Activated naive CD8-positive, alpha-beta T cell (primary cell): ENCODE measurements around the gene MAST3.
A peak's percentile ranks its signal among the peaks of the same experiment; 100 is the strongest.

Source experiments
- H3K27ac Mint-ChIP-seq: one replicate; pipeline ENCODE4 v1.8.0; 2021; ENCODE audit warnings: mixed read lengths
- H3K27me3 Mint-ChIP-seq: one replicate; pipeline ENCODE4 v1.8.0; 2021; ENCODE audit warnings: mixed read lengths
- H3K36me3 Mint-ChIP-seq: one replicate; pipeline ENCODE4 v1.8.0; 2021; ENCODE audit warnings: mixed read lengths
- H3K4me1 Mint-ChIP-seq: one replicate; pipeline ENCODE4 v1.8.0; 2021; ENCODE audit warnings: low read depth, mixed read lengths
- H3K4me3 Mint-ChIP-seq: one replicate; pipeline ENCODE4 v1.8.0; 2021; ENCODE audit warnings: mild to moderate bottlenecking, mixed read lengths
- H3K9me3 Mint-ChIP-seq: one replicate; pipeline ENCODE4 v1.8.0; 2021; ENCODE audit warnings: low read depth, mixed read lengths

The MAST3 gene

DNA sequence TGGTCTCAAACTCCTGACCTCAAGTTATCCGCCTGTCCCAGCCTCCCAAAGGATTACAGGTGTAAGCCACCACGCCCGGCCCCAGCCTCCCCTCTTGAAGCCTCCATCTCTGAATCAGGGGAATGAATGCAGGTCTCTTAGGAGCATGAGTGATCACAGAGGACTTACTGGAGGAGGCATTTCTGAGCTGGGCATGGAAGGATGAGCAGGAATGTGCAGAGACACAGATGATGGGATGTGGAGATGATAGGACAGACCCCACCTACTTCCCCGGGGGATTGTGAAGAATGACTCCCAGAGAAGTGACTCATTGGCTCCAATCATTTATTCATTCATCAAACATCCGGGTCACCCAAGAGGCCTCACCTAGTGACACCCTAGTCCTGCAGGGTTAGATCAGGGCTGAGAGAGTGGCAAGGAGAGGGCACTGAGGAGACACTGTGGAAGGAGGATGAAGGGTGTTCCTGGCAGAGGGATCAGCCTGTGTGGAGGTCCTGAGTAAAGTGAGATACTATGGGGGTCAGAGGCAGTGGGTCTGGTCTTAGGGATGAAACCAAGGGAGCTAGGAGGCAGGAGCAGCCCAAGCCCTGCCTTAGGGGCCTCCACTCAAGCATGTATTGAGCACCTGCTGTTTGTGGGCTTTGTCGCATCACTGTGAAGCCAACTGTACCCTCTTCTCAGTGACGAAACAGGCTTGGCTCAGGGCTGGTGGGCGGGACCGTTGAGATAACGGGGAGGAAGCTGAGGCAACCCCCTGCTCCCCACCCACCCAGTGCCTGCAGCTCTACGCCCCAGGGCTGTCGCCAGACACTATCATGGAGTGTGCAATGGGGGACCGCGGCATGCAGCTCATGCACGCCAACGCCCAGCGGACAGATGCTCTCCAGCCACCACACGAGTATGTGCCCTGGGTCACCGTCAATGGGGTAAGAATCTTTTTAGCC lies 79.1 kb downstream of the MAST3 start:
- Mint-ChIP-seq H3K36me3 (no peaks in the 10 kb centered on the region), H3K27ac (no peak overlapping the region), H3K9me3 (no peaks in the 10 kb centered on the region), H3K4me1 (peaks cover 6% of the 10 kb centered on the region), H3K27me3 (no peaks in the 10 kb centered on the region), H3K4me3 (no peak overlapping the region)

DNA sequence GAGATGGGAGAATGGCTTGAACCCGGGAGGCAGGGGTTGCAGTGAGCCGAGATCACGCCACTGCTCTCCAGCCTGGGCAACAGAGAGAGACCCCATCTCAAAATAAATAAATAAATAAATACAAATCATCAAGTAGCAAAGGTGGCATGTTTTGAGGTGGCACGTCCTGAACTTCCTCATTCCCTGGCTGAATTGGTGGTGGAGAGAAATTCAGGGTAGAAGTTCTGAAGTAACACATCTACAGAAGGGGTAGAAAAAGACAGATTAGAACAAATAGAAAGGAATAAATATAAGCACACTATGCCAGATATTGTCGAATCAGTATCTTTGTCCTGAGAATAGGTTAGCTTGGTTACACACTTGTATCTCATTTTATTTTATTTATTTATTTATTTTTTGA lies 82.4 kb downstream of the MAST3 start:
- Mint-ChIP-seq H3K36me3 (no peaks in the 10 kb centered on the region), H3K9me3 (no peaks in the 10 kb centered on the region), H3K27ac (no peak overlapping the region), H3K4me3 (no peak overlapping the region), H3K27me3 (no peaks in the 10 kb centered on the region), H3K4me1 (no peaks in the 10 kb centered on the region)

DNA sequence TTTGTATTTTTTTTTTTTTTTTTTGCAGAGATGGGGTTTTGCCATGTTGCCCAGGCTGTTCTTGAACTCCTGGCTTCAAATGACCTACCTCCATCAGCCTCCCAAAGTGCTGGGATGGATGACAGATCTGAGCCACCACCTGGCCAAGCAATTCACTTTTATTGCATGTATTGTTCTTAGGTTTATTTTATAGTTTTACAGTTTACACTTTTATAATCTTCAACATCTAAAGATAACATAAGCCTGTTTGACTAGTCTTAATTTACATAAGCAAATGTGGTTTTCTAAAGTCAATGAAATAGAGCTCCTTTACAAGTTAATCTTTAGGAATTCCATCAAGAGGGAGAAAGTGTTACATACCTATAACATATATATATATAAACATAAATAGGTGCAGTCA lies 86.0 kb downstream of the MAST3 start:
- Mint-ChIP-seq H3K27me3 (no peaks in the 10 kb centered on the region), H3K27ac (no peak overlapping the region), H3K4me3 (no peak overlapping the region), H3K36me3 (no peaks in the 10 kb centered on the region), H3K4me1 (no peaks in the 10 kb centered on the region), H3K9me3 (no peaks in the 10 kb centered on the region)

DNA sequence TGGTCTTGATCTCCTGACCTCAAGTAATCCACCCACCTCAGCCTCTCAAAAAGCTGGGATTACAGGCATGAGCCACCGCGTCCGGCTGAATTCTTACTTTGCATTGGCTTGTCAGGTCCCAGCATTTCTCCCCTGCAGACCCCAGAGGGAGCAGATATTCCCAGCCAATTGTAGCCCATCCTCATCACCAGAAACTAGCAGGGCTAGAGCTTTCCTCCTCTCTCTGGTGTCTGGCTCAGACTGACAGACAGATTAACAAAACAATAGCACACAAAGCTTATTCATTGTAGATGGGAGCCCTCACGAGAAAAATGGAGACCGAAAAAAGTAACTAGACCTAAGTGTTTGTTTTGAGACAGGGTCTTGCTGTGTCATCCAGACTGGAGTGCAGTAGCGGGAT lies 88.0 kb downstream of the MAST3 start:
- Mint-ChIP-seq H3K4me3 (no peak overlapping the region), H3K36me3 (no peaks in the 10 kb centered on the region), H3K27ac (no peak overlapping the region), H3K9me3 (no peaks in the 10 kb centered on the region), H3K27me3 (no peaks in the 10 kb centered on the region), H3K4me1 (no peaks in the 10 kb centered on the region)

DNA sequence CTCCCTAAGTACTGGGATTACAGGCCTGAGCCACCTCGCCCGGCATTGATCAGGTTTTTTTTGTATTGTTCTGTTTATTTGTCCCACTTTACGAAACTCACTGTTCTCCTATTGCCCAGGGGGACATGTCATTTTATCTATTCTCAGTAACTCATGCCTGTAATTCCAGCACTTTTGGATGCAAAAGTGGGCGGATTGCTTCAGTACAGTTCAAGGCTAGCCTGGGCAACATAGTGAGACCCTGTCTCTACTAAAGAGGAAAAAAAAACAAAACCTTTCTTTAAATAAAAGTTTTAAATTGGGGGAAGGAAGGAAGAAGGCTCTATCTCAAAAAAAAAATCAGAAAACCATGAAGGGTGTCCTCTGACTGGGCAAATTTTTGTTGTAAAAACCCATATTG lies 92.7 kb downstream of the MAST3 start:
- Mint-ChIP-seq H3K4me1 (peaks cover 19% of the 10 kb centered on the region), H3K27ac (no peak overlapping the region), H3K4me3 (no peak overlapping the region), H3K9me3 (no peaks in the 10 kb centered on the region), H3K36me3 (no peaks in the 10 kb centered on the region), H3K27me3 (no peaks in the 10 kb centered on the region)

DNA sequence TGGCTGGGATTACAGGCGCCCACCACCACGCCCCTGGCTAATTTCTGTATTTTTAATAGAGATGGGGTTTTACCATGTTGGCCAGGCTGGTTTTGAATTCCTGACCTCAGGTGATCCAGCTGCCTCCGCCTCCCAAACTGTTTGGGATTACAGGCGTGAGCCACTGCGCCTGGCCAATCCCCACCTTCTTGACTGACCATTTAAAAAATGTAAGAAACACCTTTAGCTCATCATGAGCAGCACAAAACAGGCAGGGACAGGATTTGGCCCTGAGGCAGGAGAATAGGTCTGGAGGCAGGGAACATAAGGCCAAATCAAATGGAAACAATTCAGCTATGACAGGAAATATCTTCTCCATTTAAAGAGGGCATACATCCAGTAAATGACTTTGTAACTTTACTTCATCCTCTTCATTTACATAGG lies 94.1 kb downstream of the MAST3 start:
- Mint-ChIP-seq H3K9me3 (no peaks in the 10 kb centered on the region), H3K36me3 (no peaks in the 10 kb centered on the region), H3K27ac (peak overlapping the region; percentile 86), H3K4me1 (peaks cover 19% of the 10 kb centered on the region), H3K4me3 (peak overlapping the region; percentile 87), H3K27me3 (no peaks in the 10 kb centered on the region)

DNA sequence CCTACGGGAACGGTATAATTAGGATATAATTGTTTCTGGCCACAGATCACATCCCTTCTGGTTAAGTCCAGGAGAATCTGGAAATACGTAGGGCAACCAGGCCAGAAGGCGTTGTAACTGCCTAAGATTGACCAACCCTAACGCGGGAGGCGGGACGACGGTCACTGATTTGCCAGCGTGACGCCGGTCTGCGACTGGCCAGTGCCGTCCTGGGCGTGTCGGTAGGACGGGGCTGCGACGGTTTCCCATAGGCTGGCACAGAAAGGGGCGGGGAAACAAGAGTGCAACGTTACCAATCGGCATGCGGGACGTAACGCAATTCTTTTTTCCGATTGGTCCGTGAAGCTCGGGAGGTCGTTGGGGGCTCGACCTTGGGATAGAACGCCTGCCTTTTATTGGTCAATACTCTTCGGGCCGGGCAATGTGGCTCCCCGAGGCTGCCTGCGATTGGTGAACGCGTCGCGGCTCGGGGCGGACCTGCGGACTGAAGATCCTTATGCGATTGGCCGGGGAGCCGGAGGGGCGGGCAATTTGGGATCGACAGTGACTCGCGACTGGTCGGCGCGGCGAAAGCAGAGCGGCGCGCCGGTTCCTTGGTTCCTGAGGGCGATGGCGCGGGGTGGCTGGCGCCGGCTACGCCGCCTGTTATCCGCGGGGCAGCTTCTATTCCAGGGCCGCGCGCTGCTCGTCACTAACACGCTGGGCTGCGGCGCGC lies 95.3 kb downstream of the MAST3 start, which contains the start of gene MPV17L2:
MPV17L2 (plus strand) TSS at position 546 of the 715 bp plus-strand sequence; CDS start at position 610, 64 bp downstream.
- Mint-ChIP-seq H3K9me3 (no peaks in the 10 kb centered on the region), H3K4me1 (peaks cover 19% of the 10 kb centered on the region), H3K27ac (peak within 1 kb of the TSS; percentile 86), H3K4me3 (peak within 1 kb of the TSS; percentile 87), H3K27me3 (no peaks in the 10 kb centered on the region), H3K36me3 (no peaks in the 10 kb centered on the region)

DNA sequence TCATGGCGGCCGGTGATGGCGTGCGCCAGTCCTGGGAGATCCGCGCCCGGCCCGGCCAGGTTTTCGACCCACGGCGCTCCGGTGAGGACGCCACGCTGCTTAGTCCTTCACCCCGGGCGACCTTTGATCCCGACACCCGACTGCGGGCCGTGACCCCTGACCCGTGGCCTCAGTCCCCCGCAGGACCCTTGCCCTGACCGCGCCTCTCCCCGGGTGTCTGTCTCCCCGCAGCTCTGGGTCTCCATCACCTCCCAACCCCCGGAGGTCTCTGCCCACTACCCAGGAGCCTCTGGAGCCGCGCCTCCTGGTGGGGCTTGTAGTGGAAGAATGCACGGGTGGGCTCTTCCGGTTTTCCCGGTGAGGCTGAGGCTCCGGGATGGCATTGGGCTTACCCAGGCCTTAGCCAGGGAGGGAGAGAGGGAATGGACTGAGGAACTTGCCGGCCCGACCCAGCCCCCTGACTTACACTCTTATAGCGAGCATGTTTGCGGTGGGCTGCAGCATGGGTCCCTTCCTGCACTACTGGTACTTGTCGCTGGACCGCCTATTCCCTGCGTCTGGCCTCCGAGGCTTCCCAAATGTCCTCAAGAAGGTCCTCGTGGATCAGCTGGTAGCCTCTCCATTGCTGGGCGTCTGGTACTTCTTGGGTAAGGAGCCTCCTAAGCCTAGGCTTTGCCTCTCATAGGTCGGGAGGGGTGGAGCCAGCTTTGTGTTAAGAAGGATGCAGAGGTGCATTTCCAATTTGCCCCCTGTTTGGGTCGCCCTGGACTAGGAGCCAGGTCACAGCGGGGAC lies 96.0 kb downstream of the MAST3 start:
- H3K36me3 Mint-ChIP-seq: no peaks in the 10 kb centered on the region
- peaks cover 19% of the 10 kb centered on the region for H3K4me1 Mint-ChIP-seq
- H3K27ac Mint-ChIP-seq: peak overlapping the region; percentile 86
- no peaks in the 10 kb centered on the region for H3K9me3 Mint-ChIP-seq
- H3K27me3 Mint-ChIP-seq: no peaks in the 10 kb centered on the region
- H3K4me3 Mint-ChIP-seq: peak overlapping the region; percentile 87

DNA sequence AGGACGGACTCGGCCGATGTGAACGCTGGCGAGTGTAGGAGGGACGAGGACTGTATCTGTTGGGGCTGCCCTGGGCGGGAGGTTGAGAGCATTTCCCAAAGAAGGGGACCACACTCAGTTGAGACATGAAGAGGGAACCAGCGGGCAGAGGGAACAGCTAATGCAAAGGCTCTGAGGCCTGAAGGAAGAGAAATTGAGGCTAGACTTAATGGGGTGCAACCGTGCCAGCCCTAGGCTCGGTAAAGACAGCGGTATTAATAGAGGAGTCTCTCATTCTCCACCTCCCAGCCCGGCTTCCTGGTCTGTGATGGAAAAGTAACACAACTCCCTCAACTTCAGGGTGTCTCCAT lies 96.6 kb downstream of the MAST3 start:
- Mint-ChIP-seq H3K27me3 (no peaks in the 10 kb centered on the region), H3K27ac (peak overlapping the region; percentile 34), H3K4me3 (peak overlapping the region; percentile 87), H3K4me1 (peaks cover 19% of the 10 kb centered on the region), H3K36me3 (no peaks in the 10 kb centered on the region), H3K9me3 (no peaks in the 10 kb centered on the region)

DNA sequence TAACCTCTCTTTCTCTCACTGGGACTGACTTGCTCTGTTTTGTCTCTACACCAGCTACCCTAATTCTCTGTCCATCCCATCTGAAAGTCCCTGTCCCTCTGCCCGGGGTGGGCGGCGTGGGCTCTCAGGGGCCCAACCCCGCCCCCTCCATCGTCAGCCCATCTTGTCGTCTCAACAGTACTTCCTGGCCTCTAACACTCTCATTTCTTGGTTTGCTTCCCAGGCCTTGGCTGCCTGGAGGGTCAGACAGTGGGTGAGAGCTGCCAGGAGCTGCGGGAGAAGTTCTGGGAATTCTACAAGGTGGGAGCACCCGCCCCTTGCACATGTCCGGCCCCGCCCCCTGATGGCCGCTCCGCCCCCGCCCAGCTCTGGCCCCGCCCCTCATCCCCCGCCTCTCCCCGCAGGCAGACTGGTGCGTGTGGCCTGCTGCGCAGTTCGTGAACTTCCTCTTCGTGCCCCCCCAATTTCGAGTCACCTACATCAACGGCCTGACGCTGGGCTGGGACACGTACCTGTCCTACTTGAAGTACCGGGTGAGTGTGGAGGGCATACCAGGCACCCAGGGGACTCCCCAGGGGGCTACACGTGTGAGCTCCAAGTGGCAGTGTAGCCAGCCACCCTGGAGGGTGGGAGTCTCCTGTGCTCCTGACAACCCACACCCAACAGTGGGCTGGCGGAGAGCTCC lies 97.1 kb downstream of the MAST3 start:
- Mint-ChIP-seq H3K27ac (peak overlapping the region; percentile 34), H3K9me3 (no peaks in the 10 kb centered on the region), H3K4me3 (peak overlapping the region; percentile 87), H3K4me1 (peaks cover 19% of the 10 kb centered on the region), H3K36me3 (no peaks in the 10 kb centered on the region), H3K27me3 (no peaks in the 10 kb centered on the region)

DNA sequence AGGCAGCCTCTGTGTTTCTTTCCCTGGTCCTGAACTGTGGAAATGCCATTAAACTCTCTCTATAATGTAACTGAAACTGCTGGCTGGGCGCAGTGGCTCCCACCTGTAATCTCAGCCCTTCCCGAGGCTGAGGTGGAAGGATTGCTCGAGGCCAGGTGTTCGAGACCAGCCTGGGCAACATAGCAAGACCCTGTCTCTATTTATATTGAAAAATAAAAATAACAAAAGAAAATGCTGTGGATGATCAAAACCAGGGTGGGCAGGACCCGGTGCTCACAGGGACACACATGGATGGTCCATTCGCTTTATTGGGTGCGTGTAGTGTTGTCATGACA lies 98.9 kb downstream of the MAST3 start:
- Mint-ChIP-seq H3K27me3 (no peaks in the 10 kb centered on the region), H3K4me1 (peaks cover 19% of the 10 kb centered on the region), H3K36me3 (no peaks in the 10 kb centered on the region), H3K4me3 (peak overlapping the region; percentile 40), H3K9me3 (no peaks in the 10 kb centered on the region), H3K27ac (no peak overlapping the region)

DNA sequence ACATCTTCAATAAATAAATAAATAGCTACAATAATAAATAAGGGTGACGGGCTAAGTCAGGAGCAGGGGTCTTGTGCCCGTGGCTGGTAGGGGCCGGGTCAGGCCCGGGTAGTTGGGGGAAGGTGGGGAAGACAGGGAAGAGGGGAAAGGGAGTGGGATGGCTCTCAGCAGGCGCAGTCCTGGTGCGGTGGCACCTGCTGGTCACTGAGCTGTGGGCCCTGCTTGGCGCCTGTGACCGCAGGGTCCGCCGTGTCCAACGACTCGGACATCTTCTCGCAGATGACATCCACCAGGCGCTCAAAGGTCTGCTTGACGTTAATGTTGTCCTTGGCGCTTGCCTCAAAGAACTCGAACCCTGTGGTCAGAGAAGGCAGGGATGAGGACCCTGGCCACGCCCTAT lies 99.7 kb downstream of the MAST3 start:
- H3K4me1 Mint-ChIP-seq: peaks cover 17% of the 10 kb centered on the region
- no peaks in the 10 kb centered on the region for H3K9me3 Mint-ChIP-seq
- H3K27ac Mint-ChIP-seq: no peak overlapping the region
- no peaks in the 10 kb centered on the region for H3K36me3 Mint-ChIP-seq
- no peaks in the 10 kb centered on the region for H3K27me3 Mint-ChIP-seq
- no peak overlapping the region for H3K4me3 Mint-ChIP-seq

DNA sequence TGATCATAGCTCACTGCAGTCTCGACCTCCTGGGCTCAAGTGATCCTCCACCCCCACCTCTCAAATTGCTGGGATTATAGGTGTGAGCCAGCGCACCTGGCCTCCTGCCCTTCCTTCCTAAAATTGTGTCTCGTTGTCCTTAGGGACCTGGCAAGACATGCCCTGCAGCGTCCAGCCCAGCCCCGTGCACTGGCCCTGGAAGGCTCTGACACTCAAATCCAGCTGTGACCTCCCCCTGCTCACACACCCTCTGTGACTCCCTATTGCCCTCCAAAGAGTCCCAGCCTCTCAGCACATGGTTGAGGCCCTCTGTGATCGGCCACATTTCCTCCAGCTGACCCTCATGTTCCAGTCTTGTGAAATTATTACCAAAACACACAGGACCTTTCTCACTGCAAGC lies 100.4 kb downstream of the MAST3 start:
- Mint-ChIP-seq H3K27me3 (no peaks in the 10 kb centered on the region), H3K4me3 (no peak overlapping the region), H3K4me1 (peaks cover 19% of the 10 kb centered on the region), H3K27ac (no peak overlapping the region), H3K36me3 (no peaks in the 10 kb centered on the region), H3K9me3 (no peaks in the 10 kb centered on the region)

DNA sequence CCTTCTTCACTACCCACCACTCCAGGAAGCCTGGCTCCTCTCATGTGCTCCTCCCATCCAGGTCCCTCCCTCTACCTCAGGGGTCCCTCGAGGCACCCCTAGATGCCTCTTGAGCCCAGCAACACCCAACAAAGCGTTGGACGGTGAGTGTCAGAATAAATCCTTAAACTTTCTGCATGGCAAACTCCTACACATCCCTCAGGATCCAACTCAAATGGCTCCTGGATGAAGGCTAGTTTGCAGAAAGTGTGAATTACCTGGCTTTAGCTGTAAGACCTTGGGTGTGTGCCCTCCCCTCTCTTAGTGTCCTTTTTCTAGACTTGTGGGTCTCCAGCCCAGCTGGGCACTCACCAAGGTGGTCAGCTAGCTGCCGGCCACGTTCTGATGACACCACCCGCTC lies 100.8 kb downstream of the MAST3 start:
- Mint-ChIP-seq H3K27me3 (no peaks in the 10 kb centered on the region), H3K27ac (no peak overlapping the region), H3K36me3 (no peaks in the 10 kb centered on the region), H3K4me3 (no peak overlapping the region), H3K4me1 (peaks cover 23% of the 10 kb centered on the region), H3K9me3 (no peaks in the 10 kb centered on the region)
